MM.1S (cell line): ENCODE data around the gene SERPINA6.

Experiments used
- DNase-seq: peaks from one replicate; pipeline ENCODE4 v3.0.0-alpha.2; 2015
- H2AFZ ChIP-seq: fragments of 300-600 bp; sonication (generic); 2 replicates; pipeline ENCODE4 v1.6.0; 2016; ENCODE audit warnings: antibody characterized with exemption, low read length
- H3F3A ChIP-seq: fragments of 300-600 bp; sonication (generic); 2 replicates; pipeline ENCODE4 v1.6.1; 2016; ENCODE audit warnings: mild to moderate bottlenecking, antibody characterized with exemption, low read length, moderate library complexity, mixed read lengths; ENCODE audit not compliant: insufficient read depth
- H3K27ac ChIP-seq: fragments of 300-600 bp; sonication (generic); 2 replicates; pipeline ENCODE4 v1.5.1; 2016; ENCODE audit warnings: mild to moderate bottlenecking, low read length
- H3K27me3 ChIP-seq: fragments of 300-600 bp; sonication (generic); replicated peaks from 2 replicates; pipeline ENCODE4 v1.6.0; 2016; ENCODE audit warnings: low read length; ENCODE audit not compliant: insufficient read depth
- H3K36me3 ChIP-seq: fragments of 300-600 bp; sonication (generic); replicated peaks from 2 replicates; pipeline ENCODE4 v1.6.1; 2016; ENCODE audit warnings: mild to moderate bottlenecking, low read length, mixed read lengths; ENCODE audit not compliant: insufficient read depth
- H3K4me1 ChIP-seq: fragments of 300-600 bp; sonication (generic); 2 replicates; pipeline ENCODE4 v1.6.1; 2016; ENCODE audit warnings: low read length, mixed read lengths
- H3K4me2 ChIP-seq: fragments of 300-600 bp; sonication (generic); 2 replicates; pipeline ENCODE4 v1.6.0; 2016; ENCODE audit warnings: low read depth, low read length
- H3K4me3 ChIP-seq: fragments of 300-600 bp; sonication (generic); 2 replicates; pipeline ENCODE4 v1.5.1; 2016; ENCODE audit warnings: low read length, mixed read lengths
- H3K79me2 ChIP-seq: fragments of 300-600 bp; sonication (generic); 2 replicates; pipeline ENCODE4 v1.6.1; 2016; ENCODE audit warnings: mixed run types, low read length, mixed read lengths
- H3K9ac ChIP-seq: fragments of 300-600 bp; sonication (generic); 2 replicates; pipeline ENCODE4 v1.6.1; 2016; ENCODE audit warnings: low read length, mixed read lengths
- H3K9me2 ChIP-seq: fragments of 300-600 bp; sonication (generic); replicated peaks from 2 replicates; pipeline ENCODE4 v1.6.1; 2016; ENCODE audit warnings: mild to moderate bottlenecking, low read length, mixed read lengths; ENCODE audit not compliant: insufficient read depth
- H3K9me3 ChIP-seq: fragments of 300-600 bp; sonication (generic); replicated peaks from 2 replicates; pipeline ENCODE4 v1.6.1; 2016; ENCODE audit warnings: mild to moderate bottlenecking, low read length, mixed read lengths; ENCODE audit not compliant: insufficient read depth
- H4K20me1 ChIP-seq: fragments of 300-600 bp; sonication (generic); 2 replicates; pipeline ENCODE4 v1.6.1; 2016; ENCODE audit warnings: mild to moderate bottlenecking, low read length, moderate library complexity, mixed read lengths; ENCODE audit not compliant: insufficient read depth
- EZH2 ChIP-seq: fragments of 300-600 bp; sonication (generic); optimal IDR thresholded peaks from 2 replicates; pipeline ENCODE3; 2017; ENCODE audit warnings: low read depth, mild to moderate bottlenecking, antibody characterized with exemption, low read length, mixed read lengths
- EZH2phosphoT487 ChIP-seq: fragments of 300-600 bp; sonication (generic); IDR thresholded peaks from 2 replicates; pipeline ENCODE4 v1.6.1; 2018; ENCODE audit warnings: antibody characterized with exemption, low read length
- TF ChIP-seq, protein P1 (sequence below): fragments of 300-600 bp; sonication (generic); IDR thresholded peaks from 2 replicates; pipeline ENCODE4 v1.5.1; 2016; ENCODE audit warnings: antibody characterized with exemption, low read length, mixed read lengths

The SERPINA6 gene

GRCh38 chr14:94288610-94289465 is 34.3 kb downstream of the SERPINA6 start:
- no peak overlapping the region for H3K4me3 ChIP-seq
- H3K9ac ChIP-seq, result no peak overlapping the region
- DNase-seq, result no peak
- H3K9me2 ChIP-seq, result no peaks in the 10 kb centered on the region
- H3K79me2 ChIP-seq, result no peaks in the 10 kb centered on the region
- H3K36me3 ChIP-seq, result no peaks in the 10 kb centered on the region
- H3K4me2 ChIP-seq, result no peak overlapping the region
- H2AFZ ChIP-seq, result no peak overlapping the region
- TF ChIP-seq EZH2phosphoT487, result no peak
- TF ChIP-seq EZH2, result no peak
- TF ChIP-seq, protein P1, sequence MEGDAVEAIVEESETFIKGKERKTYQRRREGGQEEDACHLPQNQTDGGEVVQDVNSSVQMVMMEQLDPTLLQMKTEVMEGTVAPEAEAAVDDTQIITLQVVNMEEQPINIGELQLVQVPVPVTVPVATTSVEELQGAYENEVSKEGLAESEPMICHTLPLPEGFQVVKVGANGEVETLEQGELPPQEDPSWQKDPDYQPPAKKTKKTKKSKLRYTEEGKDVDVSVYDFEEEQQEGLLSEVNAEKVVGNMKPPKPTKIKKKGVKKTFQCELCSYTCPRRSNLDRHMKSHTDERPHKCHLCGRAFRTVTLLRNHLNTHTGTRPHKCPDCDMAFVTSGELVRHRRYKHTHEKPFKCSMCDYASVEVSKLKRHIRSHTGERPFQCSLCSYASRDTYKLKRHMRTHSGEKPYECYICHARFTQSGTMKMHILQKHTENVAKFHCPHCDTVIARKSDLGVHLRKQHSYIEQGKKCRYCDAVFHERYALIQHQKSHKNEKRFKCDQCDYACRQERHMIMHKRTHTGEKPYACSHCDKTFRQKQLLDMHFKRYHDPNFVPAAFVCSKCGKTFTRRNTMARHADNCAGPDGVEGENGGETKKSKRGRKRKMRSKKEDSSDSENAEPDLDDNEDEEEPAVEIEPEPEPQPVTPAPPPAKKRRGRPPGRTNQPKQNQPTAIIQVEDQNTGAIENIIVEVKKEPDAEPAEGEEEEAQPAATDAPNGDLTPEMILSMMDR, result no peak
- H3F3A ChIP-seq, result no peaks in the 10 kb centered on the region
- no peaks in the 10 kb centered on the region for H4K20me1 ChIP-seq
- no peaks in the 10 kb centered on the region for H3K9me3 ChIP-seq
- no peaks in the 10 kb centered on the region for H3K4me1 ChIP-seq
- no peaks in the 10 kb centered on the region for H3K27me3 ChIP-seq
- H3K27ac ChIP-seq, result no peak overlapping the region

DNA sequence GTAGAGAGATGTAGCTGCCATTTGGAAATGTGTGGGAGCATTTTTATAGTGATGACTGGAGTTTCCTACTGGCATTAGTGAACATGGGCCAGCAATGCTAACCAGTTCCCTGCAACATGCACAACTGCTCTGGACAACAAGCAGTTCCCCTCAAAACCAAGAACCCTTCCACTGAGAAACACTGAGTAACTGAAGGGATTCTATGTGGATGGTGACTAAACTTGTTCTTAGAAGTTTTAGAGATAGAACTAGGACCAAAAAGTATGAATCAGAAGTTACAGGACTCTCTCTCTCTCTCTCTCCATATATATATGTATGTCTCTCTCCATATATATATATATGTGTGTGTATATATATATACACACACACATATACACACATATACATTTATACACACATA is 38.0 kb downstream of the SERPINA6 start:
- no peak overlapping the region for H2AFZ ChIP-seq
- H3K27me3 ChIP-seq, result no peaks in the 10 kb centered on the region
- H3K36me3 ChIP-seq, result no peaks in the 10 kb centered on the region
- H3K9ac ChIP-seq, result no peak overlapping the region
- H4K20me1 ChIP-seq, result no peaks in the 10 kb centered on the region
- H3K79me2 ChIP-seq, result no peaks in the 10 kb centered on the region
- no peaks in the 10 kb centered on the region for H3K9me2 ChIP-seq
- H3K9me3 ChIP-seq, result no peaks in the 10 kb centered on the region
- no peak overlapping the region for H3K27ac ChIP-seq
- no peak for TF ChIP-seq EZH2phosphoT487
- no peak for TF ChIP-seq EZH2
- TF ChIP-seq, protein P1, result no peak
- H3K4me2 ChIP-seq, result no peak overlapping the region
- no peak overlapping the region for H3K4me3 ChIP-seq
- no peaks in the 10 kb centered on the region for H3K4me1 ChIP-seq
- no peaks in the 10 kb centered on the region for H3F3A ChIP-seq
- DNase-seq, result no peak

GRCh38 chr14:94284221-94284620 is 38.9 kb downstream of the SERPINA6 start:
- H3K27me3 ChIP-seq, result no peaks in the 10 kb centered on the region
- H3K36me3 ChIP-seq, result no peaks in the 10 kb centered on the region
- H3K9me2 ChIP-seq, result no peaks in the 10 kb centered on the region
- H3K9ac ChIP-seq, result no peak overlapping the region
- no peaks in the 10 kb centered on the region for H3K9me3 ChIP-seq
- no peaks in the 10 kb centered on the region for H4K20me1 ChIP-seq
- no peak overlapping the region for H3K27ac ChIP-seq
- H3K79me2 ChIP-seq, result no peaks in the 10 kb centered on the region
- H3K4me1 ChIP-seq, result no peaks in the 10 kb centered on the region
- H3K4me2 ChIP-seq, result no peak overlapping the region
- TF ChIP-seq EZH2phosphoT487, result no peak
- TF ChIP-seq EZH2, result no peak
- TF ChIP-seq, protein P1, result no peak
- no peaks in the 10 kb centered on the region for H3F3A ChIP-seq
- no peak for DNase-seq
- no peak overlapping the region for H2AFZ ChIP-seq
- H3K4me3 ChIP-seq, result no peak overlapping the region
